ENCODE results near the gene PSMC3.

PSMC3 gene

DNA sequence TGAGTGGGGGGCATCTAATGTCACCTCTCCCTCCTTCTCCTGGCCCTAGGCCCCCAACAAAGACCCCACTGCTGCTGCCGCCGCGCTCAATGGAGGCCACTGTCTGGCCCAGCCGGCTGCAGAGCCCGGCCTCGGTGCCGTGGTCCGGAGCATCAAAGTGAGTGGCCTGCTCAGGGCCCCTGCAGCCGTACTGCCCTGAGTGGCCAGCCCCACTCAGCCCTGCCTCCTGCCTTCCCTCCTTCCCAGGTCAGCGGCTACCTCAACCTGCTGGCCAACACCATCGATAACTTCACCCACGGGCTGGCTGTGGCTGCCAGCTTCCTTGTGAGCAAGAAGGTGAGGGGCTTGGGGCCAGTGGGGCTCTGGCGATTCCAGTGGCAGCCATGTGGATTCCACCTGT, 12.9 kb downstream of the PSMC3 start:
- no peak for DNase-seq (ENCODE audit: low spot score)

DNA sequence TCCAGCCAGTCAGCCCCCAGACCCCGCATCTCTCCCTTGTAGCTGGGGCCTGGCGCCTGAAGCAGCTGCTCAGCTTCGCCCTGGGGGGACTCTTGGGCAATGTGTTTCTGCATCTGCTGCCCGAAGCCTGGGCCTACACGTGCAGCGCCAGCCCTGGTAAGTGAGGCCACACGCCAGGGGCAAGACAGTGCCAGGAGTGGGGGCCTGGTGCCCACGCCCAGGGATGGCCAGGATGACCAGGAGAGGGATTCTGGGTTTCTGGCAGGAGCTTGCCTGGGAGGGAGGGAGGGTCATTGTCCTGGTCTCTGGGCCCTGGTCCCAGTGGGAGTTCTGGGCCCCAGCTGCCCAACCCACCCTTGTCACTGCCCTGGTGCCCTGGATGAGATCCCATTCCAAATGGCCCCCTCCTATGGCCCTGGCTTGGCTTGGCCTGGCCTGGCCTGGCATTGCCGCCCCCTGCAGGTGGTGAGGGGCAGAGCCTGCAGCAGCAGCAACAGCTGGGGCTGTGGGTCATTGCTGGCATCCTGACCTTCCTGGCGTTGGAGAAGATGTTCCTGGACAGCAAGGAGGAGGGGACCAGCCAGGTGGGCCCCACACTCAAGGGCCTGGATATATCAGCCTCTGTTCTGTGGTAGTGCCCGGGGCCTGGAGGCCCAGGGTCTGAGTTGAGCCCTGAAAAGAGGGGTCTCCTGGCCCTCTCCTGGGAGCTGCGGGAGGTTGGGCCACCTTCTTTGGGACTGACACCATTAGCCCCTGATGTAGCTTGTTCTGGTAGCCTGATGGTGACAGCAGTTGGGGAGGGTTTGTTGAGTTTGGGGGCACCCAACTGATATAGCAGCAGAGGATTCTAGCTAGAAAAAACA, 14.1 kb downstream of the PSMC3 start:
- DNase-seq (ENCODE audit: low spot score): peak; percentile 50

DNA sequence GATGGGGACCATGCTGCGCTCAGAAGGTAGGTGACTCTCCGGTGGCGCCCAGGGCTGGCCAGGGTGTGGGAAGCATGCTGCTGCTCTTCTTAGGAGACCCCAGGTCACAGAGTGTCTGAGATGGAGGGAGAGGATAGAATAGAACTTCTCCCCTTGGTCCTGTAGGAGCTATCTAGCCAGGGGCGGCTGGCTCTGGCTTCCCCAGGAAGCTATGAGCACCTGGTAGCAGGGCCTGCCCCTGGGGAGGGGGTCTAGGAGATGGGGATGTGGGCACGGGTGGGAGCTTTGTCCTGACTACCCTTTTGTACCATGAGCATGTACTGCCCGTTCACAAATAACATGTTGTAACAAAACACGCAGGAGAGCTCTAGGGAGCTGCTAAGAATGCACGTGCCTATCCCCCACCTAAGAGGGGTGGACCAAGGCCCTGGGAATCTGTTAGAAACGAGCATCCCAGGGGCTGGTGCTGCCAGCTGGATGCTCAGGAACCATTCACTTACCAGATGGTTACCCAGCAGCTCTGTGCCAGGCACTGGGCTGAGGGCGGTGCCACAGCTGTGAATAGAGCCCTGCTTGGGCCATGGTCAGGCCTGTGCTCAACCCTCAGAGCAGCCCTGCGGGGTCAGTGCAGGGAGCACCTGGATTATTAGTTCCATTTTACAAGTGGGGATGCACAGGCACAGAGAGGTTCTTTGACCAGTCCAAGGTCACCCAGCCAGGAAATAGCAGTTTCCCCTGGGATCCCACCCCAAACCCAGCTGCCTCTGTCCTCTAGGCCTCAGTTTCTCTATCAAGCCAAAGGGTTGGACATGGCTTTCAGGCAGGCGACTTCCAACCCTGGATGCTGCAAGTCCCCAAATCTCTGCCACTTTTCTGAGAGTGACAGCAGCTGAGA, 15.6 kb downstream of the PSMC3 start:
- no peak for DNase-seq (ENCODE audit: low spot score)

DNA sequence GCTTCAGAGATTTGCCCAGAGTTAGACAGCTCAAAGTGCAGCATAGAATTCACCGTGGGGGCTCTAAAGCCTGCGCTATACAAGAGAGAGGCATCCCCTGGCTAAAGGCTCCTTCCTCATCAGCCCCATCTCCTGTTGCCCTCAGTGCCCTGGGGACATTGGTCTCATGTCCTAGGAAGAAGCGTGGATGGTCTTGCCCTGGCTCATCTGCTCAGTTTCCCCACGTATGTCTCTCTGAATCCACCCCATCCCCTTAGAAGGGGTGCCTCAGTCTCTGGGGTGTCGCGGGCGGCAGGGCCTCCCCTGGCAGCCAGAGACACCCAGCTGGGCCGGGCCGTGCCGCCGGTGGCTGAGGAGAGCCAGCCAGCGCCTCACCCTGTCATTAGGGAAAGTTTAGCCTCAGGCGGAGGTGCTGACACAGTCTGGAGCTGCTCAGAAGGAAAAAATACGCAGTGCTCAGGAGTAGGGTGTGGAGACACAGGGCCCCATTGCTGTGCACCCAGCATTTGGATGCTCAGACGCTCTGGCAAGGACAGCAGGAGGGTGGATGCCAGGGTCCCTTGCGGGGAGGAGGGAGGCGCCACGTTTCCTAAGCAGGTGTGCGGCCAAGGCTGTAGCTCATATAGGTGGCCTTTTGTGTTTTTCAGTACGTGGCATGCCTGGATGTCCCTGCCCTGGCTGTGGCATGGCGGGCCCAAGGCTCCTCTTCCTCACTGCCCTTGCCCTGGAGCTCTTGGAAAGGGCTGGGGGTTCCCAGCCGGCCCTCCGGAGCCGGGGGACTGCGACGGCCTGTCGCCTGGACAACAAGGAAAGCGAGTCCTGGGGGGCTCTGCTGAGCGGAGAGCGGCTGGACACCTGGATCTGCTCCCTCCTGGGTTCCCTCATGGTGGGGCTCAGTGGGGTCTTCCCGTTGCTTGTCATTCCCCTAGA, 16.5 kb downstream of the PSMC3 start:
- no peak for DNase-seq (ENCODE audit: low spot score)

DNA sequence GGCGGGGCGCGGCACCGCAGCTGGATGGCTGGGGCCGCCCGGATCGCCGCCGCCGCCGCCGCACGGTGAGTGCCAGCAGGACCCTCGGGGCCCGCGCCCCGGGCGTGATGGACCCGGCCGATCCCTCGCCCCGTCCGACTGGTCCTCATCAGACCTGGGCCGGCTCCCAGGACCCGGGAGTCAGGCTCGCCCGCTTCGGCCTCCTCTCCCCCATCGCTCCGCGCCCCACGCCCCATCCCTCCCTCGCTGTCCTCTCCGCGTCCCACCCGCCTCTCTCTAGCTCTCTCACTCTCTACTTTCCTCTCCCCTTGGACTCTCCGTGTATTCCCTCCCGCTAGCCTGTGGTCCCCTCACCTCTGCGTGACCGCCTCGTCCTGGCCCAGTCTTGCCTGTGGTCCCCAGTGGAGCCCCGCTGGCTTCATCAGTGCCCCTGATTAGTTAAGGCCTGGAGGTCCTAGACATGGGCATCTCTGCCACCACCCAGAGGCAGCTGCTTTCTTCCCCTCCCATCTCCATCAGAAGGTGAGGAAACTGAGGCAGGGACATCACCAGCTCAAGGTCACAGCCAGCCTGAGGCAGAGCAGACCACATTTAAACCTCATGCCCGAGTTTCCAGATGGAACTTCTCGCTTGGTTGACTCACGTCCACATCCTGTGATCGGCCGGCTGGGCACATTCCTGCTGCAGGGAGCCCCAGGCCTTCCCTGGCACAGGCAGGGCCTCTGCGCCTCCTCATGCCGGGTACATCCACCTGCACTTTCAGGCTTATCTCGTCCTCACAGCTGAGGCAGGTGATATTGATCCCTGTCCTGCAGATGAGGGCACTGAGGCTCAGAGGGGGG, 17.4 kb downstream of the PSMC3 start:
- DNase-seq (ENCODE audit: low spot score): peak; percentile 2

DNA sequence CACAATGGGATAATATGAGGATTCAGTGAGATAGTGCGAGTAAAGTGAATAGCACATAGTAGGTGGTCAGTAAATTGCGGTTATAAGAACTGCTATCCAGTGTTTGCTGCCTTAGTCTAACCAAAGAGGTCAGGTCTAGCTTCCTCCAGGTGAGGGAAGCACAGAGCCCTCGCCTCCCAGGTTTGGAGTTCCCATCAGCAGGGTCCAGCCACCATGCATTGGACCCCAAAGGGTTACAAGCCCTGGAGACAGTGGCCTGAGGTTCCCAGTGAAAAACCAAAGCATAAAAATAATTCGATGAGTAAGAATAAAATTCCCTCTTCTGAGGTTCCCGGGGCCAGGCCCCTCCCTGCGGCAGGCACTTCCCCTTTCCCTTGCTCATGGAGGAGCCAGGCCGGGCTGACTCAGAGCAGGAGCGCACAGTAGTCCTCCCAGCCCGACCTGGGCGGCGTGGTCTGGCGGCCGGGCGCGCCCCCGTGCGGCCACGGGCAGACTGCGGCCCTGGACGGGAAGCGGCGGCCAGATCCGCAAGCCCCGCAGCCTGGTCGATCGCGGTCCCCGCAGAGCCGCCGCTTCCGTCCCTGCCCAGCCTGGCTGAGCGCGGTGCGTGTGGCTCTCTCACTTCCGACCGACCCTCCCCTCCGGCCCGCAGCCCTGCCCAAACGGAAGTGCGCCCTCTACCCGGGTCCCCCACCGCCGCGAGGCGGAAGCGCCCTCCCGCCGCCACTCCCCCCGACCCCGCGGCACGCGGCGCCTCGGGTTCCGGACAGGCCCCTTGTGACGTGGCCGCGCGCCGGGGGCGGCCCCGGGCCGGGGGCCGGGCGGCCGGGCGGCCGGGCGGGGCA, 18.3 kb downstream of the PSMC3 start, which contains the start of gene SLC39A13:
TSS of gene SLC39A13 (plus strand) at position 845 of the 845 bp plus-strand sequence. CDS start 1,505 bp downstream, outside the sequence.
- peak; percentile 93 for DNase-seq (ENCODE audit: low spot score)

DNA sequence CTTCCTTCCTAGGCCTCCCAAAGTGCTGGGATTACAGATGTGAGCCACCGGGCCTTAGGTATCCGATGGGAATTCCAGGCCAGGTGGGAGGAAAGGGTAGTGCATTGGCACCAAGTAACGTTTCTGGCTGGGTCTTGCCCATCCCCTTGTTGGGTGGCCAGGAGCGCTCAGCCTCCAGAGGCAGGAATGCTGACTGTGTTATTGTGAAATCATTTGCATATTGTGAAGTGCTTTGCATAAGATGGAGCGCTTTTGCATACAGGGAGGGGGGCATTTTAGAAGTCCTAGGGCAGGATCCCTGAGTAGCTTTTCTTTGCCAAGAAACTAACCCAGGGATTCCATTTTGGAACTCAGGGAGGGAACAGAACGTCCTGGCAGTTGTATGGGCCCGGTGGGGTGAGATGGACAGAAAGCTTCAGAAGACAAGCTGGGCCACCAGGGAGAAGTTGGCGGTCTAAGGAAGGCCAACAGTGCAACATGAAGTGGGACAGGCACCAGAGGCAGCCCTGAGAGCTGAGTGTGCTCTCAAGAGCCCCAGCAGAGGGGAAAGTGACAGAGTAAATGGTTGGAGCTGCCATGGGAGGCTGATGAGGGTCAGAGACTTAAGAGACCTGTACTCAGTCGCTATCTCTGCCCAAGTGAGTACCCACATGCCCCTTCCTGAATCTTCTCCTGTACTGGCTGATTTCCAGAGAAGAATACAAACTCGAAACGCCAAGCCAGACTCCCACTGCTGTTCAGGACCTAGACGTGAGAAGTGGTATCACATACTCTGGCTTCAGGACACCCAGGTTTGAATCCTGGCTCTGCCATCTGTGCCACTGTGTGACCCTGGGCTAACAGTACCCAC, 19.1 kb downstream of the PSMC3 start:
- no peak for DNase-seq (ENCODE audit: low spot score)

DNA sequence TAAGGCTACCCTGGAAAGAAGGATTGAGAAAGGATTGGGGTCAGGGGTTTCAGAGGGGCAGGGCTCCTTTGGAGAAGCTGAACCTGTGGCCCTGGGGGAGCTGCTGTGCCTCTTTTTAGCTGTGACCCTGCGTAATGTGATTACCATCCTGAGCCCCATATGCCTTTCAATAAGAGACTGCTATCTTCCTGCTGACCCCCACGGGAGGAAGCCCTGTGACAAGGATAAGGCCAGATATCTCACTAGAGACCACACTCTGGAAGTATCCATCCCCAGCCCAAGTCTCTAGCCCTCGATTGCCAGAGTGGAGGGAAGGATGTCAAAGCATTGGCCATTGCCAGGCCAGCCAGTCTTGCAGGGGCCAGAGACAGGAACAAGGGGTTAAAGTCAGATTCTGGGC, 22.7 kb downstream of the PSMC3 start:
- DNase-seq (ENCODE audit: low spot score): no peak

DNA sequence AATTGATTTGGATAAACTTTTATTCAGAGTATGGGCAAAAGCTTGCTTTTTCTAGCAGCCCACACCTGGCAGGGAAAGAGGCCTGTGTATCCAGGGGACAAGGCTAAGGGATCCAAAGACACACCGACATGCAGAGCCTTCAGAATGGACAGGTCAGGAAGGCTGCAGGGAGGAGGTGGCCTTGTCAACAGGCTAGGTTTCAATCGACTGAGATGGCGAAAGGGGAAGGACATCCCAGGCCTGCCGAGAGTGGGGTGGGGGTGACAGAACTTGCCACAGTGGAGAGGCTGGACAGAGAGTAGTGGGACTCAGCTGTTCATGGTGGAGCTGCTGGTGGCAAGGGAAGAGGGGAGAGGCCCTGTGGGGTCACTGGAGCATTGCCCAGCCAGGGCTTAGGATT, 23.1 kb downstream of the PSMC3 start:
- no peak for DNase-seq (ENCODE audit: low spot score)

DNA sequence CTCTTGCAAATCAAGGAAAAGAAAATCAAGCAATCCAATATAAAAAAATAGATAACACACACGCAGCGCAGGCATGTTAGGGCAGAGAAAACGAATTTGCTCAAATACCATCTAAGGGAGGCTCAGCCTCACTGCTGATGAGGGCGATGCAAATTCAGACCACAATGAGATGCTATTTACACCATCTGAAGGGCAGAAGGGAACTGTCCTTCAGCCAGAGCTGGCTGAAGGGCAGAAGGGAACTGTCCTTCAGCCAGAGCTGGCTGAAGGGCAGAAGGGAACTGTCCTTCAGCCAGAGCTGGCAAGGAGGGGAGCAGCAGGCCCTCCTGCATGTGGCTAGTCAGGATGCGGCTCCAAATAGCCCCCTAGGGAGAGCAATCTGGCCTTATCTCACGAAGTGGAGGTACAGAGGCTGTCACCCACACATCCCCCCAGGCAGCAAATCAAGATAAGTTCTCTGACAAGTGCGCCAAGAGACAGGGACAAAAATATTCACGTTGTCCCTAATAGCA, 25.4 kb downstream of the PSMC3 start:
- DNase-seq (ENCODE audit: low spot score): no peak

DNA sequence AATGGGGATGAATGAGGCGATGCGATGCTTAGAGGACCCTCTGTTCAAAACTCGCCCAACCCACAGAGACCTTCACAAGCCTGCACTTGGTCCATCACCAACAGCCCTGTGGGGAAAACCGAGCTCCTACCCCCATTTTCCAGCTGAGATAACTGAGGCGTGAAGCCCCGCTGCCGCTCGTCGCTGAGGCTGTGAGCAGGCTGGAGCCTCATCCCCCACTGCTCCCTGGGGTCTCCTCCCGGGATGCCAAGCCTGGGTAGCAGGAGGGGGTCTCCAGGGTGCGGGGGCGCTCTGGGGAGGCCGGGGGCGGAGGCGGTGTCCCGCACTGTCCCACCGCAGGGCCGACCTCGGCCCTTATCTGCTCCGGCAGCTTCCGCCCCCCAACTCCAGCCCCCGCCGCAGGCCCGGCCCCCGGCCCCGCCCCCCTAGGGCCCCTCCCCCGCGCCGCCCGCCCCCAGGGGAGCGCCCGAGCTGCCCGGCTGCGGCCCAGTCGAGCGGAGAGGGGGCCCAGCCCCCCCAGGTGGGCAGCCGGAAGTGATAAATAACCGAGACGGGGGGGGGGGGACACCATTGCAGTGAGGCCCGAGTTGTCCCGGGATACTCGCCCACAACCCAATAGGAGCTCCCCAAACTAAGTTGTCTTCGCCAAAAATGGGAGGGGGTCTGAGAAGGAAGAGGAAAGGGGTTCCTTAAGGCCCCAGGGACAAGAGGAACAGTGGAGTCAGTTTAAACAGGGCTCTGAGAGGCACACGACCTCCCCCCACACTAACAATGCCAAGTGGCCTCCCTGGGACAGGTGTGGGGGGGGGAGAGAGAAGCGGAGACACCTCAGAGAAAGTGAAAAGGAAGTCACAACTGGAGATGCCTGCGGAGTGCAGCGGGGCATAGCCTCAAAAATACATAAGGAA, 26.1 kb downstream of the PSMC3 start:
- DNase-seq (ENCODE audit: low spot score): peak; percentile 27

DNA sequence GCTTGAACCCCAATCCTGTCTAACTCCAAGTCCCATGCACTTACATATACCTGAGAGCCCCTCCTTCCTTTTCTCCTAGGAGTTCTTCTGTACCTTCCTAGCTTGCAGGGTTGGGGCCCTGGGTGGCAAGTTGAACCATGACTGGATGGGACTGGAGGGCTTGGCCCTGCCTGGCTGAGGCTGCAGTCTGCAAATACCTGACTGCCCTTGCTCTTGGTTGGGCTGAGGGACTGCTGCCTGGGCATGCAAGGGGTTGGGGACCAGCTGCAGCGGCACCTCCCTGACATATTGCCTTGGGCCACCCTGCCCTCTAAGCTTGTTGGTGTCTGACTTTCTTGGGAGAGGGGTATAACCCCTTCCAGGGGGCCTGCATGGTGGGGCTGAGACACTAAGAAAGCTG, 27.7 kb downstream of the PSMC3 start:
- DNase-seq (ENCODE audit: low spot score): no peak

DNA sequence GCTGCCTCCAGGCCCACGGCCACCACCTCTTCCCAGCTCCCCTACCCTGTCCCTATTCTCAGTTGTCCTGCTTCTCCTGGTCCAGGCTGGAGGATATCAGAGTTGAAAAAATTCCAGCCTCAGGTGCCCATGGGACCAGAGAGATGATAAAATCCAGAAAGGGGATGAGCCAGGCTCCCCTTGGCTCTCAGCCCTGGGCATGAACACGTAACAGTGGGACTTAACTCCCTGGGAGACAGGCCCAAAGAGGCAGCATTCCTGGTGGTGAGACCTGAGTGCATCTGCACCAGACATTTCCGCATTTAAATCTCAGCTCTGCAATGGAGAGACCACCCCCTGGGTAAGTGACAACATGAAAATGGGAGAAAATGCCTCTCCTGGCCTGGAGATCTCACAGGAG, 28.2 kb downstream of the PSMC3 start:
- no peak for DNase-seq (ENCODE audit: low spot score)

DNA sequence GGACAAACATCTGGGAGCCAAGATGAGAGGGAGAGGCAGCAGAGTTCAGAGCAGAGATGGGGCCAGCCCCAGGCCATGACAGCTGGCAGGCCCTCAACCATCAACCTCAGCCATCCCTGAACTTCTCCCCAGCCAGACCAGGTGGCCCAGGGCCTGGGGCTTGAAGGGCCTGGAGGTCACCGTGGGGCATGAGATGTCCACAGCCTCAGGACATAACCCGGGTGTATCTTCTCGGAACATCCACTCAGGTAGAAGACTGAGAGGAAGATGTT, 30.3 kb downstream of the PSMC3 start:
- DNase-seq (ENCODE audit: low spot score): no peak

DNA sequence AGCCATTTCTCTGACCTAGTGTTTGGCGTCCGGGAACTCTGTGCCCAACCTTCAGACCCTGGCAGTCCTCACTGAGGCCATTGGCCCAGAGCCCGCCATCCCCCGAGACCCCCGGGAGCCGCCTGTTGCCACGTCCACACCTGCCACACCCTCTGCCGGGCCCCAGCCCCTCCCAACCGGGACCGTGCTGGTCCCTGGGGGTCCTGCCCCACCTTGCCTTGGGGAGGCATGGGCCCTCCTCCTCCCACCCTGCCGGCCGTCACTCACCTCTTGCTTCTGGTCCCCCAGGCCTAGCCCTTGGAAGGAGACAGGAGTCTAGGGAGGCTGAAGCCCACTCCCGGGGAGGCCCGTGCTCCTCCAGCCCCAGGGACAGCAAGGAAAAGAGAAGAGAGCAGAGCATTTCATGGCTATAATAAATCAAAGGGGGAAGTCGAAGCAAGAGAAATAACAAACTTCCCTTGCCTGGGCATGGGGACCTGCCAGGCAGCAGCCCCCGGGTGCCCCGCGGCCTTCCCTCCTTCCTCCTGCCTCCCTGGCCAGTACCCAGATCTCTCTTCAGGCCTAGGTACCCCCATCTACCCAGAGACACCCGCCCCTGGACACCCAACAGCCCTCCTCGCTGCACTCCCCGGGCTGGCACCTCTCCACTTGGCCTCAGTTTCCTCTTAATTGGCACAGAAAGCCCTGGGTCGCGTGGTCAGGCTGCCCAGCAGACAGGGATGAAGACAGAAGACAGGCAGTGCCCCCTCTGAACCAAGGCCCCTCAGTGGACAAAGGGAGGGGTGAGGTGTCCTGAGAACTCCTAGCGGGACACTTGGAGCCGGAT, 30.8 kb downstream of the PSMC3 start:
- DNase-seq (ENCODE audit: low spot score): no peak

DNA sequence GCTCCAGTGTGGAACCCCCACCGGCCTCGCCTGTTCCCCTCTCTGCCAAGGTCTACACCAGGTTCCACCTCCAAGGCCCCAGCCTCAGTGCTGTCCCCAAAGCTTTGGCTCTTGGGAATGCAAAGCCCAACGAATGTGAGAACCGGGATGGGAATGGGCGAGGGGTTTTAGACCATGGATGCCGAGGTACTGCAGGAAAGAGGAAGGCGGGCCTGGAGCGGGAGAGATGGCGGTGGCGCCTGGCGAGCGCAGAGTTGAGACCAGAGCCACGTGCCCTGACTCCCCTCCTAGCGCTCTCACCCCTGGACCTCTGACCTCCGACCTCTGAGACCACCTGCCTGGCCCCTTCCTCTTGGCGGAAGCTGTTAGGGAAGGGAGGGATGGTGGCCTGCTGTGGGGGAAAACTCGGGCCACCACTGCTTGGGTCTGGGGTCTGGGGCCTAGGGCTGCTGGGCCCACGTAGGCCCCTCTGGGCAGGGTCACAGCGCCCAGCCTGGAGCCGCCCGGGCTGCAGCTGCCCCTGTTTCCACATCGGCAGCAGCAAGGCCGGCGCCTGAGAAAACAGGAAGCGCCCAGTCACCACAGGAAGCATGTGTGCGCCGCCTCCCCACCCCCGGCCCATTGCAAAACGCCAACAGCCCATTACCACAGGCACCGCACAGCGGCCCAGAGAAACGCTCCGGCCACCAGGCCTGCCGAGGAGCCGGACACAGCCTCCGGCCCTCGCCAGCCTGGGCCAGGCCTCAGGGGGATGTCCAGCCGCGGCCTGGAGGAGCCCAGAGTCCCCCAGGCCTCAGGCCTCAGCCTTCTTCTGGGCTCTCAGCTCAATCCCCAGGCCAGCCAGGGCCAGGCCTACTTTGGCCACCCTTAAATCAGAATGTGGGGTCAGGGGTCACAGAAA, 31.7 kb downstream of the PSMC3 start:
- DNase-seq (ENCODE audit: low spot score): peak; percentile 71
